HK-2 (cell line): ENCODE measurements around the gene CLK2.
"Not testable (repeated sequence)": the region's sequence is repeated elsewhere in the genome, so short reads cannot be mapped to it uniquely, and the experiment has no call there.

Experiments used
- DNase-seq: peaks from one replicate; pipeline ENCODE4 v3.0.0-alpha.2; 2018; ENCODE audit not compliant: unreplicated experiment

The CLK2 gene

DNA sequence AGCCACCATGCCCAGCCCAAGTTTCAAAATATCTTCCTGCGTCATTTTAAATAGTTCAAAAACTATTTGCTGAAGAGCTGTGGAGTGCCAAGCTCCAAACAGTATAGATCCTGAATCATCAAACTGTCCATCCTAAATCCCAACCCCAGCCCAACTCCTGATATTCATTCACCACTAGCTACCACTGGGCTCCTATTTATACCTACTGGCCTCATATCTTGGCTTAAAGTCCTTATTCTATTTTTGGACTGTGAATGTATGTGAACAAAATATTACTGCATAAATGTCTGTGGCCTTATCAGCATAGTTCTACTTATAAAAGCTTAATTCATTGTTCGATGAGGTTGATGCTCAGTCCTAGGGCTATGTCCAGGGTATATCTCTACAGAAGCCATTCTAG is 5.9 kb downstream of the CLK2 start:
- DNase-seq: no peak

DNA sequence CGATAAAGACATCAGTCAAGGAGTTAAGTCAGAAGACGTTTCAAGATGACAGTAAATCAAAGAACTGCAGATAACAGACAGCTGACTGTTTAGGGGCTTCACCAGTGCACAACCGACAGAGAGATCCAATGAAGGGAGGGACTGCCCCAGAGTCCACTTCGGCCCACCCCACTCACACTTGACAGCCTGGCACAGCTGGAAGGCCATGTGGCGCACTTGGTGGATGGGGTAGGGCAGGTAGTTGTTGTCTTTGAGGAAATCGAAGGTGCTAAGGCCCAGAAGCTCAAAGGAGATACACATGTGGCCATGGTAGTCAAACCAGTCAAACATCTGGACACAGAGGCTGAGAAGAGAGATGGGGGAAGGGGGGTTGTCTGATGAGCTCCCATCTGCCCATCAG is 6.8 kb downstream of the CLK2 start:
- no peak for DNase-seq

DNA sequence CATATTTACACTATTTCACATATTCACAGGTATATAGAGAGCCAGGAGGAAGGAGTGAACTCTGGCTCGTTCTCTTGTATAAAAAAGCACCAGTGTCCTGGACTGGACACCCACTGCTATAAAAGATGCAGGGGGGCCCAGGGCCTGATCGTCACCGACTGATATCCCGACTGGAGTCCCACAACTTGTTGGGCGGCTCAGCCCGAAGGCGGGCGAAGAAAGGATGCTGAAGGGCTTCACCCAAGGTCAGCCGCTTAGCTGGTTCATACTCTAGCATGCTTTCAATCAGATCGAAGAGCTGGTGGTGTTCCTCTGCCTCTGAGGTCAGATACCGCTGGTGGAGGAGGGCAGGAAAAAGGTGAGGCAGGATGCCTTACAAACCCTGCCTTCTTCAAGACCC is 10.2 kb downstream of the CLK2 start:
- no peak for DNase-seq

GRCh38 chr1:155261852-155262673 is 11.2 kb downstream of the CLK2 start, which contains the start of gene SCAMP3:
TSS of gene SCAMP3 (minus strand) at chr1:155262360. CDS start at chr1:155262151, 209 bp downstream.
- DNase-seq: peak; percentile 98

GRCh38 chr1:155261493-155261851 is 11.8 kb downstream of the CLK2 start:
- no peak for DNase-seq

- DNase-seq: no peak
These were observed 13.0 kb downstream of the CLK2 start for GRCh38 chr1:155260276-155260675.

GRCh38 chr1:155256058-155256852 is 17.0 kb downstream of the CLK2 start:
- no peak for DNase-seq

- peak; percentile 76 for DNase-seq
These were observed 17.9 kb downstream of the CLK2 start, which contains the start of gene ENTREP3 for GRCh38 chr1:155255243-155256007. TSS of gene ENTREP3 (minus strand) at chr1:155255483. CDS start at chr1:155254877, 606 bp downstream.

GRCh38 chr1:155254714-155255242 is 18.5 kb downstream of the CLK2 start:
- DNase-seq: peak; percentile 34

- DNase-seq: no peak
These were observed 19.0 kb downstream of the CLK2 start for GRCh38 chr1:155254228-155254713.

DNA sequence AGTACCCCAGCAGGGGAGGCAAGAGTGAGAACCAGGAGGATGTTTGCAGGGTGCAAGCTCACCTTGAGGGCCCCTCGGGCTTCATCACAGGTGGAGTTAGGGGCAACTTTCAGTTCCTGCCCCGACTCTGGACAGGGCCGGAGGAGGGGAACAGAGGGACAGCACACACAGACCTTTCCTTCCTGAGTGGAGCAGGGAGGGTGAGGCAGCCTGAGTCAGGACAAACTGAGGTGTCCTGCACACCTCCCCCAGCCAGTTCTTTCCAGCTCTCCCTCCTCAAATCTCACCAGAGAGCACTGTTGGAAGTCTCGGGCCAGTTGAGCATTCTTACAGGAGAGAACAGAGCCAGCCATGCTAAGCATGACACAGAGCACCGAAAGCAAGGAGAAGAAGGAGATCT is 19.5 kb downstream of the CLK2 start:
- no peak for DNase-seq

DNA sequence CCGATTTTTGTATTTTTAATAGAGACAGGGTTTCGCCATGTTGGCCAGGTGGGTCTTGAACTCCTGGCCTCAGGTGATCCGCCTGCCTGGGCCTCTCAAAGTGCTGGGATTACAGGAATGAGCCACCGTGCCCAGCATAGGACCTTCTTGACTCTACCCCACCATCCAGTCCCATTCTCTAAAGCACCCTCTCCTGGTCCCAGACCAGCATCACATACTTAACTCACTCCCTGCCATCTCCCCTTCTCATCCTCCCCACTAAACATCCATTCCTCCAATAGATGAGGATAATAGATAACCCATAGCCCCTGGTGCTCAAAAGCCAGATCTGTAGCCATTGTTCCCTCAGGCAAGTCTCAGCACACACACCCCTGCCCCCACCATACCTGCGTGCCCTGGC is 20.1 kb downstream of the CLK2 start:
- DNase-seq: no peak

DNA sequence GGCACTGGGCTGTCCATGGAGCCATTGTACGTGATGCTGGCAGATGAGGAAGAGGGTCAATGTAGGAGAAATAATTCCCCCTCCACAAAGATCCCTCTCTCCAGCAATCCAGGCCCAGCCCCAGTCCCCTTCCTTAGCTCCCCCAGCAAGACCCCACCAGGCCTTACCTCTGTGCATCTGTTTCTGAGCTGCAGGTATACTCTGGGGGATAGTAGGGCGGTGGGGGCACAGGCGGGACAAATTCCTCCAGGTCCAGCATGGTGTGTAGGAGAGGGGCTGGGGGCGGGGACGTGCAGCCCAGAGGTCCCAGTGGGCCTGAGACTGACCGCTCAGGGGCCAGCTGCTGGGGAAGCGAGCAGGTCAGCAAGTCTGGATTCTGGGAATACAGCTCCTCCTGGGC is 21.7 kb downstream of the CLK2 start:
- no peak for DNase-seq

DNA sequence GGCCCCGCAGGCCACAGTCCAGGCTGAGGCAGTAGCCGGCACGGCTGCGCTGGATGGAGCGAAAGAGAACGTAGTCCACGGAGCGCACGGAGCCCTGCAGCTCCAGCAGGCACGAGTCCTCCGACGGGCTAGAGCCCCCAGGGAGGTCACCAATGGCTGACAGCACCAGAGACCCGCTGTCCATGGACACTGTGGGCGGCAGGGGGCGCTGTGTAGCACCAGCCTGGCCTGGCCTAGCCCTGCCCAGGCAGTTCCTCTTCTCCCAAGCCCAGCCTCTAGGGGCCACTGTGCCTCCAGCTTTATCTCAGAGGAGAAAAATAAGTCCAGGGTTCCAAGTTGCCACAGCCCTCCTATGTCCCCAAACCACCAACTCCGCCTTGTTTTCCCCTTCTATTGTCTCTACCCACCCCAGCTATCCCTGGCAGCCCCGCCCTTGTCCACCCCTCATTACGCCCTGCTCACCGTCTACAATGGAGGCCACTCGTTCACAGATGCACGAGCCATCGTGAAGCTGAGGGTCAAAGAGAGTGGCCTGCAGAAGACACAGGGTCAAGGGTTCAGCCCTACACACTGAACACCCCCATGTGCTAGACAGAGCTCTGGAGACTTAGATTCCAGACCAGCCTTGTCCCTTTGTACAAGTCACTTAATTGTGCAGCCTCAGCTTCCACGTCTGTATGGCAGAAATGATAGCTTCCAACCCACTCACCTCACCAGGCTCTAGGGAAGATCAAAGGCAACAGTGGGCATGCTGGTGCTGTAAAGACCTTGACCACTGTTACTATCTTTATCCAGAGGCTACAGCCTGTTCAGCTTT is 22.5 kb downstream of the CLK2 start:
- peak; percentile 91 for DNase-seq

GRCh38 chr1:155250246-155250632 is 23.1 kb downstream of the CLK2 start:
- no peak for DNase-seq

DNA sequence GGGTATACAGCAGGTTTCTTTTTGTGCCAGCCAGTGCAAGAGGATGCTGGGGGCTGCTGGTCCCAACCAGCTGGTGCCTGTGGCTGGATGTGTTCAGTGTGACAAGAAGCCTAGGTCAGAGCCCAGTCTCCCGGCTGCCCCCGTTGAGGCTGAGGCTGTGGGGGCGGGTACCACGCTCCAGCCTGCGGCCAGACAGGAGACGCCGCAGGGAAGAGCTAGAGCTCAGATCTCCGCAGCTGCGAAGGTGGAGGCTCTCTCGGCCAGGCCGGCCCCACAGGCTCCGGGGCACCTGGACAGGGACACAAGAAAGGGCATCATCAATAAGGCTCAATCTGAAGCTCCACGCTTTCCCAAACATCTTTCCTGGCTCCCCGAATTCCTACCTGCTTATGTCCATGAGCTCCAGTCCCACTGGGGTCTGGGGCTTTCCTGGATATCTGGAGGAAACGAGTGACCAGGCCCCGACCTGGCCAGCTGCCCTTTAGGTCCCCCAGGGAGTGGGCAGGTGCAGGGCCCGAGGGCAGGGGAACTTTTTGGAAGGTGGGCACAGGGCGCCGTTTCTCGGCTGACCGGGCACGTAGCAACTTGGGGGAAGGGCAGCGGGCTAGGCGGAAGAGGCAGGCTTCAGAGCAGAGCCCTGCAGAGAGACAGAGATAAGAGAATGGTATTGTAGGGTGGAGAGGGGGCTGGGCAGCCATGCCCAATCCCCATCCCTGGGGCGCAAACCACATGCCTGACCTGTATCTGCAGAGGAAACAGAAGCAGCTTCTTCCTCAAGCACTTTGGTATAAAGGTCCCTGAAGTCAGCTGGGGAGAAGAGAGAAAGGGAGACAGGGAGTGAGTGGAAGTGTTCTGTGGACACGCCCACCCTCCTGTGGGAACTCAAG is 25.4 kb downstream of the CLK2 start:
- DNase-seq: no peak

- not testable (repeated sequence) for DNase-seq
These were observed 26.5 kb downstream of the CLK2 start for GRCh38 chr1:155246796-155247195.

GRCh38 chr1:155245163-155245524 is 28.2 kb downstream of the CLK2 start:
- no peak for DNase-seq

- DNase-seq: peak; percentile 98
These were observed 28.7 kb downstream of the CLK2 start for GRCh38 chr1:155244368-155245162.
